HG03097 (cell line): ENCODE results near the gene RNF207.
A peak's percentile ranks its signal among the peaks of the same experiment; 100 is the strongest.

Source experiments
- ATAC-seq: cut with Tn5 transposase; IDR thresholded peaks from one replicate; pipeline ENCODE4 v1.9.1; 2021; ENCODE audit not compliant: unreplicated experiment, low FRiP score

RNF207 gene

DNA sequence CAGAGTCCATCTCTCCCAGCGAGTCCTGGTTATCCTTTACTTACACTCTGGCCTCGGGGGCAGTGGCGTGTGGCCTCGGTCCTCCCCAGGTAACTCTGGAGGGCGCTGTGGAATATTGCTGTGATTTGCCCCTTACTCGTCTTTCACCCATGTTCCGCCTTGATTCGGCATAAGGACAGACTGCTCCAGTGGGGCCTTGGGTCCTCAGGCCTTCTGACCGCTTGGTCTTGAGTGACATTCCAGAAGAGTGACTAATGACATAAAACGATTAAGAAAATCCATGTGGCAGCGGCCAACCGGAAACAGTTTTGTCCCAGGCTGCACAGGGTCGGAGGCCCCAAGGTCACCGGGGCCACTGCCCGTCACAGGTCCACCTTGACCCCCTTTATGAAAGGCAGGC lies 18.8 kb downstream of the RNF207 start:
- no peak for ATAC-seq

GRCh38 chr1:6225651-6226050 lies 19.7 kb downstream of the RNF207 start:
- no peak for ATAC-seq

DNA sequence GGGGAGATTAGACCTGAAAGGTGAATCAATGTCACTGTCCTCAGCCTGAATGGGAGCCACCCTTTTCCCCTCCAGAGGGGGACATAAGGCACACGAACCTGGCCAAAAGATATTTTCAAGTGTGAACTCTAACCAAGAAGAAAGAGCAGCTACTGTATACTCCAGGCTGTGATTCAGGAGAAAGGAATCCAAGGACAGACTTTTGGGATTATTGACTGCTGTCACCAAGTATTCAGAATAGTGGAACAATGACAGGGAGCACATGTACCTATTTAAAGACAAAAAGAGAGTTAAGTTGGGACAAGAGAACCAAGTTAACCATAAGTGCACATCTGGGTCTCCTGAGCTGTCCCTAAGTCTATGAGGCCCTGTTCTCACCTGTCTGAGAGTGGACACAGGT lies 27.5 kb downstream of the RNF207 start:
- no peak for ATAC-seq

- ATAC-seq, result no peak
These were observed 28.8 kb downstream of the RNF207 start for GRCh38 chr1:6234502-6235295.

DNA sequence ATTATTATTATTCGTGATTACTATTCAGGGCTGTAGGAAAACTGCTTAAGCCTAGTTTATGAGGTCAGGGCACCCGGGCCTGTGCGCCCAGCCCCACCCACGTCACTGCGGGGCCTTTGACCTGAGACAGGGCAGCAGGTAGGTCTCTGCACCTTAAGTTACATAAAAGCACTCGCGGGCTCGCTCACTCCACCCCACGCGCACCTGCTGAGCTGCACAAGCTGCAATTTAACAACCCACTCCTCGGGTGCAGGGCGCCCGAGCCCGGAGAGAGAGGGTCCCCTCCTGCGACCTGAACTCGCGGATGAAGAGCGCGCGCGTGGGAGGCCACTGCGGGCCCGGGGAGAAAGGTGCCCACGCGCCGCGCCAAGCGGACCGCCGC lies 29.4 kb downstream of the RNF207 start:
- peak; percentile 15 for ATAC-seq

DNA sequence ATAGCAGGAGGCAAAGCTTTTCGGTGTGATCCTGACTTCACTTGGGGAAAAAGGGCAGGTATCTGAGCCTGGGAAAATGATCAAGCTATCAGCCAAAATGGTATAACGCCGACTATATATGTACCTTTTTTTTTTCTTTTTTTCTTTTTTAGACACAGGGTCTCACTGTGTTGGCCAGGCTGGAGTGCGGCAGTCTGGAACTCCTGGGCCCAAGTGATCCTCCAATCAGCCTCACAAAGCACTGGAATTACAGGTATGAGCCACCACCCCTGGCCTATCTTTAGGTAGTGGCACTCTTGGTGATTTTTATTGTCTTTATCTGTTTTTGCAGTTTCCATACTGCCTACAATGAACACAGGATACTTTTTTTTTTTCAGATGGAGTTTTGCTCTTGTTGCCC lies 31.2 kb downstream of the RNF207 start:
- ATAC-seq, result no peak

GRCh38 chr1:6239213-6239752 lies 33.4 kb downstream of the RNF207 start:
- ATAC-seq, result no peak

DNA sequence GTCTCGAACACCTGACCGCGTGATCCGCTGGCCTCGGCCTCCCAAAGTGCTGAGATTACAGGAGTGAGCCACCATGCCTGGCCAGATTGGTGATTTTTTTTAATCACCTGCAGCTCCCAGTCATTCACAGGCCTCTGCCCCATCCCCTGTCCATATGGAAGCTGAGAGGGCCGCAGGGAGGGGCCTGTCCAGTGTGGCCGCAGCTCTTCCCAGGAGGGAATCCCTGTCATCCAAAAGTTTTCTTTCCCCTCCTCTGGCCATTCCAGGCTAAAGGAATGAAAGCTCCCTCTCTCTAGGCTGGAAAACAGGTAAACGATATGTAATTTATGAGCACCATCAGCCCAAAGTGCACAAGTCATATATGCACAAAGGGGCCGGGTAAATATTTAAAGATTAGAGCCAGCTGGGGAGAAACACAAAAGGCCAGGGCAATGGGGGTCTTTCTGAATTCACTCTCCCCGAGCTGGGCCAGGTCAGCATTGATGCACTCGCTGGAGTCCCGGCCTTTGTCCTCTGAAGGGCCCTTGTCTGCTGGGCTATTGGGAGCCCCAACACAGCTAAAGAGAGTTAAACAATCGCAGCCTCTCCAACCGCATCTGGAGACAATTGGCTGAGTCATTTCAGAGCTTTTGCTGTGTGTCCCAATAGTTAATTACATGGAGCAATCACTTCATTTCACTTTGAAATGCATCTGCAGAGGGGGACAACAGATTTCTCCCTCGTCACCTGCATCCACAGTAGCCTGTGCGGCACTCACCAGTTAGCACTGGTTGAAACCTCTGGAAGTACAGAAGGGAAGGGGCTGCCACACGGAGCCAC lies 34.2 kb downstream of the RNF207 start:
- ATAC-seq, result no peak

GRCh38 chr1:6241107-6241886 lies 35.4 kb downstream of the RNF207 start:
- ATAC-seq, result no peak

- ATAC-seq, result no peak
These were observed 36.2 kb downstream of the RNF207 start for GRCh38 chr1:6241887-6242740.

DNA sequence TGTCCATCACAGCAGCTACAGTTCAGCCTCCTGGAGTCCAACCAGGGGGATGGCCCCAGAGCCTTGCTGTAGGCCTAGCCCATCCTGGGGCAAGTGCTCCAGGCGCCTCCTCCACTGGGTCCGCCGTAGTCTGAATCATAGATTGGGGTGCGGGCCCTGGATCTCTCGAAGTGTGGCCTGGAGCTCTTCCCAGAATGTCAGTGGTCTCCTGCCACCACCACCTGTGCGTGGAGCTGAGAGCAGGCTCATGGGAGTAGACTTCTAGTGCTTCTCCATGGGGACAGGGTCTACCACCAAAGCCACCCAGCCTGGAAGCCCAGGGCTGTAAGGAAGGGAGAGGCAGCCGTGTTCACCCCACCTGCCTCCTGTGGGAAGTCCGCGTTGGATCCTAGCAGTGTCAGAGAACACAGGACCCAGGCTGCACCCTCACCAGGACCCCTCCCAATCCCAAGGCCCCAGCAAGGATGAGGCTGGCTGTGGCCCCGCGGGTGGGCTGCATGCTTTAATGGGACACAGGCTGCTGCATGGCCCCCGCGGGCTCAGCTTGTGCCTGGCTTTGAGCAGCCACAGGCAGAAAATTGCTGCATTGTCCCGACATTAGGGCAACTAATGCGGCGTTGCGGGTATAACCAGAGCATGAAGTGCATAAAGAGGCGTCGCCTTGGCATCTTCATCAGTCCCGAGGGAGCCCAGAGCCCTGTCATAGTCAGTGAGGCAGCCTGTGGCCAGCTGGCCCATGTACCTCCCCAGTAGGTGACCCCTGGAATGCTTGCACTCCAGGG lies 37.3 kb downstream of the RNF207 start:
- ATAC-seq, result no peak

- no peak for ATAC-seq
These were observed 38.1 kb downstream of the RNF207 start, which contains the start of gene HES3 for GRCh38 chr1:6243993-6244392. TSS of gene HES3 (plus strand) at chr1:6244179. CDS start at chr1:6244366, 187 bp downstream.

DNA sequence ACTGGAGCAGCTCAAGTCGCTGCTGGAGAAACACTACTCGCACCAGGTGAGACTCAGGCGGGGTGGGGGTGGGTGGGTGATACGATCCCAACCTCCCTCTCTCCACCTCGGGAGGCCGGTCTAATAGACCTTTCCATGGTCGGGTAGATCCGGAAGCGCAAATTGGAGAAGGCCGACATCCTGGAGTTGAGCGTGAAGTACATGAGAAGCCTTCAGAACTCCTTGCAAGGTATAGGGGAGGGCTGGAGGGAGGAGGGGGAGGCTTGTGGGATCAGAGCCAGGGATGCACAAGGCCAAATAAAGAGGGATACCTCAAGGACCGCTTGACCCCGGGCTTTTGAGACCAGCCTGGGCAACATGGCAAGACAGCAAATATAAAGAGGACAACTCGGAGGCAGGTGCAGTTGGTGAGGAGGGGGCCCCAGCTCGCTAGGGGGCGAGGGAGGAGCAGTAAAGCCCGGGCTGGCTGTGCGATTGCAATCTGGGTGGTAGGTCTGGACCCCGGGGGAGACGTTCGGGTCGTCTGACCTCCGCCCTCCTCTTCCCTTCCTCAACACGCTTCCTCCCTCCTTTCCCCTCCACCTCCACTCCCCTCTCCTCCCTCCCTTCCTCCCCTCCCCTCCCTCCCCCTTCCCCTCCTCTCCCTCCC lies 38.6 kb downstream of the RNF207 start:
- ATAC-seq, result no peak

DNA sequence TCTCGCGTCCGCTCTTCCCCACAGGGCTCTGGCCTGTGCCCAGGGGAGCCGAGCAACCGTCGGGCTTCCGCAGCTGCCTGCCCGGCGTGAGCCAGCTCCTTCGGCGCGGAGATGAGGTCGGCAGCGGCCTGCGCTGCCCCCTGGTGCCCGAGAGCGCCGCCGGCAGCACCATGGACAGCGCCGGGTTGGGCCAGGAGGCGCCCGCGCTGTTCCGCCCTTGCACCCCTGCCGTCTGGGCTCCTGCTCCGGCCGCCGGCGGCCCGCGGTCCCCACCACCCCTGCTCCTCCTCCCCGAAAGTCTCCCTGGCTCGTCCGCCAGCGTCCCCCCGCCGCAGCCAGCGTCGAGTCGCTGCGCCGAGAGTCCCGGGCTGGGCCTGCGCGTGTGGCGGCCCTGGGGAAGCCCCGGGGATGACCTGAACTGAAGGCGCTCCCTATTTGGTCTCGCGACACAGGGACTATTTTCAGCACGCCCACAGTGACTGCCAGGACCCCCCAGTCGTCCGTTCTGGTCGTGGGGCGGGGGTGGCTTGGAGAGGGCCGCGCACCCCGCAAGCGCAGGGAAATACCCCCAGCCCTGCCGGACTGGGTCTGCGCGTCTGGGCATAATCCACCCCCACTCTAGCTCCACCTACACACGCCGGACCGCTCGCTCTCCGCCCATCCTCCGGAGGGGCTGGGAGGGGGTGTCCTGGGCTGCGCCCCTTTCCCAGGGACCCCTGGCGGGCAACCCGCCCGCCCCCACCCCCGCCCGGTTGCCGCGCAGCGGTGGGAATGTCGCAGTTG lies 39.4 kb downstream of the RNF207 start:
- ATAC-seq, result peak; percentile 53

- no peak for ATAC-seq
These were observed 40.1 kb downstream of the RNF207 start for GRCh38 chr1:6245869-6246496.

- no peak for ATAC-seq
These were observed 40.9 kb downstream of the RNF207 start for GRCh38 chr1:6246497-6247467.
